ENCODE results near the gene UBA52. TPM values are rescaled to one million over a fixed set of nuclear protein-coding genes. Genes with fewer than 3 reads are reported as not detected.
A peak's percentile ranks its signal among the peaks of the same experiment; 100 is the strongest.

Gene UBA52
- polyA plus RNA-seq, 1 experiment = 1,723 TPM

DNA sequence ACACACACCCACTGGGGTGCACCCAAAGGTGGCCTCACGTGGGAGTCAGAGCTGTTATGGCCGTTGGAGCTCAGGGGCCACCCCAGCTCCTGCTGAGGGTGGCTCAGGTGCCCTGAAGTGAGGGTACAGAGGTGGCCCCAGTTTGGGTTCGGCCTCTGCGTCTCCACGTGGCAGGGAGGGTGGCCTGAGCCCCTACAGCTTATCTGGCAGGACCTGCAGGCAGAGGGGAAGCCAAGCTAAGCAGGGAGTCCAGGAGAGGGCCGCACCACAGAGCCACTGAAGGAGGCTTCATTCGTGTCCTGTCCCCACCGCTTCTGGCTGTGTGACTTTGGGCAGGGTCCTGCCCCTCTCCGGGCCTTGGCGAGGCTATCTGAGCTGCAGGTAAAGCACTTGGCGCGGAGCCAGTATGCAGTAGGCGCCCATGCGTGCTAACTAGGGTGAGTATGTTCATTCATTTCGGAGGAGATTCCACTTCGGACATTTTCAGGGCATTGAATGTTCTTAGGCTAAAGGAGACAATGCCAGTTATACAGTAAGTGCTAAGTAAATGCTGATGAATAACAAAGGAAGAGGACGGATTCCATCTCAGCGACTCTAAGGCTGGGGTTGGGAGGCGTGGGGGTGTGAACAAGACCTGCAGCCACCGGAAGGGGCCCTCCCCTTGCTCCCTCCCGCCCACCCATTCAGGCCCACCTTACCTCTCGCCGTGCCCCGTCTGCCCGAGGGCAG, 21.9 kb downstream of the UBA52 start:
- Histone ChIP-seq H3K9me3 (ENCODE audit: control insufficient read depth, insufficient read depth, low read length) (peaks cover 3% of the 10 kb centered on the region; the same call in 1 of the 2 replicates), H3K27ac (ENCODE audit: low read depth, low read length) (no peak overlapping the region), H3K27me3 (ENCODE audit: control insufficient read depth, insufficient read depth, low read length) (no peaks in the 10 kb centered on the region), H3K4me3 (ENCODE audit: low read depth, low read length) (peak overlapping the region; percentile 45; the same call in 1 of the 2 replicates)
- POLR2A ChIA-PET = interaction anchor here (0.5 to 1.1 kb wide), 2 partner anchors 63 to 253 kb away, joined by 3 to 5 read pairs; no protein-coding TSS in a partner anchor
- TF ChIP-seq, protein P1, sequence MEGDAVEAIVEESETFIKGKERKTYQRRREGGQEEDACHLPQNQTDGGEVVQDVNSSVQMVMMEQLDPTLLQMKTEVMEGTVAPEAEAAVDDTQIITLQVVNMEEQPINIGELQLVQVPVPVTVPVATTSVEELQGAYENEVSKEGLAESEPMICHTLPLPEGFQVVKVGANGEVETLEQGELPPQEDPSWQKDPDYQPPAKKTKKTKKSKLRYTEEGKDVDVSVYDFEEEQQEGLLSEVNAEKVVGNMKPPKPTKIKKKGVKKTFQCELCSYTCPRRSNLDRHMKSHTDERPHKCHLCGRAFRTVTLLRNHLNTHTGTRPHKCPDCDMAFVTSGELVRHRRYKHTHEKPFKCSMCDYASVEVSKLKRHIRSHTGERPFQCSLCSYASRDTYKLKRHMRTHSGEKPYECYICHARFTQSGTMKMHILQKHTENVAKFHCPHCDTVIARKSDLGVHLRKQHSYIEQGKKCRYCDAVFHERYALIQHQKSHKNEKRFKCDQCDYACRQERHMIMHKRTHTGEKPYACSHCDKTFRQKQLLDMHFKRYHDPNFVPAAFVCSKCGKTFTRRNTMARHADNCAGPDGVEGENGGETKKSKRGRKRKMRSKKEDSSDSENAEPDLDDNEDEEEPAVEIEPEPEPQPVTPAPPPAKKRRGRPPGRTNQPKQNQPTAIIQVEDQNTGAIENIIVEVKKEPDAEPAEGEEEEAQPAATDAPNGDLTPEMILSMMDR (IDR thresholded peaks at IDR 0.05; ENCODE audit: low read depth, low read length) = no peak
- no peak for DNase-seq (ENCODE audit: low read depth, low spot score)
- CTCF ChIA-PET = interaction anchor here (0.5 to 2.6 kb wide), 26 partner anchors 8 to 408 kb away, joined by 3 to 50 read pairs (median 4); partner anchors contain the start of gene UBA52

DNA sequence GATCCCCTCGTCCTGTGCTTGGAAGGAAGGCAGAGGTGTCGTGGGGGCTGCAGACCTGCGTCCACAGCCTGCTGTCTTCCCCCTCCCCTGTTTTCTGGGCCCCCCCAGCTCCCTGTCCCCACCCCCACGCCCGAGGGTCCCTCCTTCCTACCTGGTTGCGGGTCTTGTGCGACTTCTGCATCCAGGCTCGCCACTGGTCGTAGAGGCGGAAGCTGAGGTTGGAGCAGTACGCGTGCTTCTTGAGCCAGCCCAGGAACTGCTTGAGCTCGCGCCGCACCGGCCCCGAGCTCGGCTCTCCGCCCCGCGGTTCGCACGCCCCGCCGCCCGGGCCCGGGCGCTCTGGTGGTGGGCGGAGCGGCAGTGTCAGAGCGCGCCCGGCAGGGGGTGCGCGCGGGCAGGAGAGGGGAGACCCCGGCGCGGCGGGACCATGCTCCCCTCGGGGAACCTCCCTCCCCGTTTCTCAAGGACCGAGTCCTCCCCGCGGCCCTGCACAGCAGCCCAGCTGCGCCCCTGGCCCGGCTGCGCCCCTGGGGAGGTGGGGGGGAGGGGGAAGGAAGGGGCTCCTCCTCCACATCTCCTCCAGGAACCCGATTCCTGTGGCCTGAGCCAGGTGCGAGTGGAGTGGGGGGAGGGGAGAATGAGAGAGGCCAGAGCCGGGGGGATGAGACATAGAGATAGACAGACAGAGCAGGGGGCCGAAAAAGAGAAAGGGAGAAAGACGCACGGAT, 22.6 kb downstream of the UBA52 start:
- Histone ChIP-seq H3K4me3 (ENCODE audit: low read depth, low read length) (peak overlapping the region; percentile 46), H3K9me3 (ENCODE audit: control insufficient read depth, insufficient read depth, low read length) (peaks cover 3% of the 10 kb centered on the region; the same call in 1 of the 2 replicates), H3K27me3 (ENCODE audit: control insufficient read depth, insufficient read depth, low read length) (peaks cover under 1% of the 10 kb centered on the region), H3K27ac (ENCODE audit: low read depth, low read length) (no peak overlapping the region)
- POLR2A ChIA-PET = interaction anchor here (0.7 to 1.1 kb wide), 2 partner anchors 89 to 253 kb away, joined by 5 to 9 read pairs; partner anchors contain the start of gene CRTC1
- CTCF ChIA-PET = interaction anchor here (0.5 to 2.6 kb wide), 25 partner anchors 9 to 1066 kb away, joined by 3 to 50 read pairs (median 4); partner anchors contain the start of gene UBA52
- DNase-seq (ENCODE audit: low read depth, low spot score) = no peak
- TF ChIP-seq, protein P1 (IDR thresholded peaks at IDR 0.05; ENCODE audit: low read depth, low read length) = peak; percentile 69

- H3K27me3 ChIP-seq (ENCODE audit: control insufficient read depth, insufficient read depth, low read length) = peaks cover 4% of the 10 kb centered on the region
- H3K9me3 ChIP-seq (ENCODE audit: control insufficient read depth, insufficient read depth, low read length) = peaks cover 3% of the 10 kb centered on the region; the same call in 1 of the 2 replicates
- peak overlapping the region; percentile 46 for H3K4me3 ChIP-seq (ENCODE audit: low read depth, low read length)
- ChIA-PET CTCF (interaction anchor here (0.7 to 2.6 kb wide), 10 partner anchors 8 to 253 kb away, joined by 3 to 50 read pairs (median 4); partner anchors contain the start of gene UBA52), POLR2A (interaction anchor here (1.1 kb wide), 1 partner anchor 252 kb away, joined by 5 read pairs; no protein-coding TSS in a partner anchor)
- TF ChIP-seq, protein P1 (IDR thresholded peaks at IDR 0.05; ENCODE audit: low read depth, low read length) = no peak
- no peak for DNase-seq (ENCODE audit: low read depth, low spot score)
- H3K27ac ChIP-seq (ENCODE audit: low read depth, low read length) = no peak overlapping the region
Observed at GRCh38 chr19:18594824-18595373, 23.2 kb downstream of the UBA52 start.

- Histone ChIP-seq H3K27ac (ENCODE audit: low read depth, low read length) (no peak overlapping the region), H3K9me3 (ENCODE audit: control insufficient read depth, insufficient read depth, low read length) (peaks cover 3% of the 10 kb centered on the region; the same call in 1 of the 2 replicates), H3K27me3 (ENCODE audit: control insufficient read depth, insufficient read depth, low read length) (peaks cover 4% of the 10 kb centered on the region), H3K4me3 (ENCODE audit: low read depth, low read length) (no peak overlapping the region)
- TF ChIP-seq, protein P1 (IDR thresholded peaks at IDR 0.05; ENCODE audit: low read depth, low read length) = no peak
- CTCF ChIA-PET = interaction anchor here (0.7 to 1.5 kb wide), 3 partner anchors 81 to 252 kb away, joined by 3 to 4 read pairs (median 4); no protein-coding TSS in a partner anchor
- POLR2A ChIA-PET = no interaction called here
- DNase-seq (ENCODE audit: low read depth, low spot score) = no peak
Observed at GRCh38 chr19:18595475-18595874, 23.8 kb downstream of the UBA52 start.

Data from AG04450 (cell line).